Measurements from ENCODE around the gene ZNF428. TPM values are rescaled to one million over a fixed set of nuclear protein-coding genes. Genes with fewer than 3 reads are reported as not detected.

The ZNF428 gene
- total and polyA plus RNA-seq, 2 experiments from 2014 or later = 21.1 to 23.9 TPM

GRCh38 chr19:43643326-43643725 is 23.9 kb upstream of the ZNF428 start:
- peaks cover 42% of the 10 kb centered on the region for H3K27me3 Mint-ChIP-seq (ENCODE audit: insufficient read depth, low read depth, poor library complexity)
- H3K27ac Mint-ChIP-seq = no peak overlapping the region
- Histone ChIP-seq H3K9me2 (ENCODE audit: insufficient read depth) (no peaks in the 10 kb centered on the region), H4K20me1 (replicated peaks; ENCODE audit: insufficient read depth) (peaks cover 4% of the 10 kb centered on the region; the same call in 1 of the 2 replicates), H2AFZ (no peak overlapping the region), H3K79me2 (replicated peaks; ENCODE audit: insufficient read depth) (no peaks in the 10 kb centered on the region), H3K4me3 (no peak overlapping the region), H3K4me1 (ENCODE audit: insufficient read depth) (peaks cover 6% of the 10 kb centered on the region; the same call in 1 of the 2 replicates), H3F3A (replicated peaks; ENCODE audit: low read depth) (no peaks in the 10 kb centered on the region), H3K27me3 (ENCODE audit: insufficient read depth) (peaks cover 37% of the 10 kb centered on the region), H3K27ac (ENCODE audit: low read depth) (no peak overlapping the region), H3K36me3 (ENCODE audit: insufficient read depth) (no peaks in the 10 kb centered on the region; the same call in none of the 2 replicates), H3K4me2 (no peak overlapping the region)
- no peak for ATAC-seq
- DNase-seq (ENCODE audit: low spot score) = no peak
- no peak for TF ChIP-seq ZNF331 (CRISPR knock-in tag; IDR thresholded peaks at IDR 0.05; ENCODE audit: low read depth)
- no peak for TF ChIP-seq JUNB (IDR thresholded peaks at IDR 0.05; ENCODE audit: unreplicated experiment)
- no peak for TF ChIP-seq EZH2 (IDR thresholded peaks at IDR 0.05; ENCODE audit: low read depth, unreplicated experiment)
- no peak for TF ChIP-seq EZH2phosphoT487 (IDR thresholded peaks at IDR 0.05; ENCODE audit: unreplicated experiment)
- no peak for TF ChIP-seq NANOG (IDR thresholded peaks at IDR 0.05; ENCODE audit: borderline replicate concordance)
- no peak for TF ChIP-seq POLR2AphosphoS5 (IDR thresholded peaks at IDR 0.05; ENCODE audit: low read depth)
- TF ChIP-seq CTCF (conservative IDR thresholded peaks at IDR 0.05; ENCODE audit: low read depth in 2 of 2) = no peak
- no peak for TF ChIP-seq ZNF114 (CRISPR knock-in tag; IDR thresholded peaks at IDR 0.05)
- TF ChIP-seq REST (IDR thresholded peaks at IDR 0.05; ENCODE audit: unreplicated experiment) = no peak
- TF ChIP-seq ETS1 (IDR thresholded peaks at IDR 0.05) = no peak
- TF ChIP-seq ZNF462 (CRISPR knock-in tag; IDR thresholded peaks at IDR 0.05) = no peak
- no peak for TF ChIP-seq CREB1 (CRISPR knock-in tag; IDR thresholded peaks at IDR 0.05; ENCODE audit: low read depth)
- TF ChIP-seq STAT1 (IDR thresholded peaks at IDR 0.05; ENCODE audit: unreplicated experiment) = no peak
- peaks cover 24% of the 10 kb centered on the region for H3K9me3 Mint-ChIP-seq
- peaks cover 33% of the 10 kb centered on the region for H3K36me3 Mint-ChIP-seq (ENCODE audit: low read depth)
- no peak overlapping the region for H3K4me3 Mint-ChIP-seq
- H3K4me1 Mint-ChIP-seq = peaks cover 15% of the 10 kb centered on the region
